Liver (tissue), 3 donors: ENCODE measurements around the gene MYO1B.

Experiments
- CTCF ChIP-seq: fragments of 150-350 bp; IDR thresholded peaks from 2 replicates; pipeline ENCODE4 v1.5.1; 2017; ENCODE audit warnings: improper control_type of control experiment, low read depth, low read length; ENCODE audit not compliant: missing input control
- EGR1 ChIP-seq, 2 donors: IDR thresholded peaks; 2 replicates each; pipeline ENCODE4 v1.6.1; 2016 to 2018; ENCODE audit warnings: antibody characterized with exemption in 2 of 2, low read depth in 2 of 2
- RAD21 ChIP-seq, 2 donors: IDR thresholded peaks; 2 replicates each; pipeline ENCODE4 v1.6.1; 2016; ENCODE audit warnings: antibody characterized with exemption in 2 of 2, mild to moderate bottlenecking in 2 of 2
- donor health status: healthy.
- donor health status: healthy.

DNA sequence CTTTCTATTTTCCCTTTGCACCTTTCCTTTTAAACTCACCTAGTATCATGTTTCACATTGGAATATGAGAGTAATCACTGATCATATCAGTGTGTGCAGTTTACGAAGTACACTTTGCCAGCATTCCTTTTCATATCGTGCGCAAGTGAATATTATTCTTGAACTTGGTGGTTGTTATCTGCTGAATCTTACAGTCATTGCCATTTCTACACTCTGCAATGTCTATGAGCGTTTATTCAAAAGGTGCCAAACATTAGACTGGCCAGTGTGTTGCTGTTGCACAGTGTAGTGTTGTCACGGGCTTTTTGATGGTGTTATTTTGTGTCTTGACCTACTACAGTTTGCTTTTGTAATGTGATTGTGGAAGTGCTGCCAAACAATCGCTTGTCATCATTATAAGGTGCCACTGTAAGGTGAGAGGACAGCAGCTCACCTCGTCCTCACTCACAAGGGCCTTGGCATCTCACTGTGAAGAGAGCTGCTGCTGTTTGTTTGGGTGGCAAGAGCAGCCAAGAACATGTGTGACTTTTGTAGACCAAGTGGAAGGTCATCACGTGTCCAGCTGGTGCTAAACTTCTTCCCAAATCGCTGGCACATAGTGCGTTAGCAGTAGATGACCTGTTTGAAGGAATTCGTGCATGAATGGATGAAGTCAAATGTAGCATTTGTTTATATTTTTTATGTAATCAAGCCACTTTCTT is 113.3 kb downstream of the MYO1B start:
- TF ChIP-seq EGR1 (IDR thresholded peaks at IDR 0.05; ENCODE audit: low read depth in 2 of 2) (peak in 1 of 2 donors; percentile 48), RAD21 (IDR thresholded peaks at IDR 0.05) (peak; percentile 39 to 48), CTCF (no peak)
